ENCODE data around the gene PKN1. TPM values are rescaled to one million over a fixed set of nuclear protein-coding genes. Genes with fewer than 3 reads are reported as not detected.

The PKN1 gene
- total and polyA plus RNA-seq, 9 of the 15 experiments (the other 6 are each of a cell fraction or from before 2014, with no cell fraction given): 0.30 to 228 (median 77.5) TPM

DNA sequence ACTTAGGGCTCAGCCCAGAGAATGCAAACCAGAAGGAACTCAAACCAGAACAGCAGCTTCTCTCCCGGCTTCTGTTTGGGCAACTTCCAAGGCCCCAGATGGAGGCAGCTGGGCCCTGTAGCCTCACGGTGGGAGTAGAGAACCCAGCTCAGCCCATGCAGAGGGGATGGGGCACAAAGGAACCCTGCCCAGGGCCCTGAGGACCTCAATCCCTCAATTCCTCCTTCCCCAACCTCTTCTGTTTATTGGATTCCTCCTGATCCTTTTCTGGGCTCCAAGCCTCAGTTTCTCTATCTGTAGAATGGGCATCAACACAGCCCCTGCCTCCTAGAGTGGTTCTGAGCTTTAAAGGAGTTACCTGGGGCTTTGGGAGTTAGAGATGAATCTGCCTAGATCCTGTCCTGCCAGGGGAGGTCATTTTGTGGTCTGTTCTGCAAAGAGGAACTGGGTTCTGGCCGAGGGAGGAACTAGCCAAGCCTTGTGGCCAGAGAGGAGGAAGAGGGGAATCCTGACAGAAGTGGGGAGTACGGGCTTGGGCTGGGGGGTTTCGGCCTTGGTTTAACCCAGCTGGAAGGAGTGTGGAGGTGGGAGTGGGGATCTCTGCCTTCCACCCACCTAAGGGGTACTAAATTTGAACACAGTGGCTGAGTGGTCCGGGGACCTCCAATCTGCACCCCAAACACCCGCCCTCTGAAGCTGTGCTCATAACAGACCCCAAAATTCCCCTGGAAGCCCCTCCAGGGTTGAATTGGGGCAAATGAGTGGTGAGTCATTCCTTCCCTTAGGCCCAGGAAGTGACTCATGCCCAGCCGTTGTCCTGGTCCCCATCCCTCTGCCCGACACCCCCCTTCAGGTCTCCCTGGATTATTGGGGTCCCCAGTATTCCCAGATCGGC, 49.2 kb upstream of the PKN1 start (continued):
- TF ChIP-seq, protein P1, sequence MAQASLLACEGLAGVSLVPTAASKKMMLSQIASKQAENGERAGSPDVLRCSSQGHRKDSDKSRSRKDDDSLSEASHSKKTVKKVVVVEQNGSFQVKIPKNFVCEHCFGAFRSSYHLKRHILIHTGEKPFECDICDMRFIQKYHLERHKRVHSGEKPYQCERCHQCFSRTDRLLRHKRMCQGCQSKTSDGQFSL (CRISPR knock-in tag; IDR thresholded peaks at IDR 0.05): peak; percentile 59; the same call in 1 of the 2 replicates
- TF ChIP-seq, protein P1 (tag; IDR thresholded peaks at IDR 0.05): no peak
- no peak for TF ChIP-seq ZNF253 (CRISPR knock-in tag; conservative IDR thresholded peaks at IDR 0.05)
- 0 out of 4 replicates have a peak, but pooled peaks of 1 of the 2 experiments have one; percentile 8 for TF ChIP-seq SIN3A (IDR thresholded peaks at IDR 0.05; ENCODE audit: borderline replicate concordance in 2 of 2, control insufficient read depth in 1 of 2, low read depth in 2 of 2, low read length in 2 of 2)
- TF ChIP-seq ETV5 (CRISPR knock-in tag; IDR thresholded peaks at IDR 0.05; ENCODE audit: low read depth): peak; percentile 81
- TF ChIP-seq KDM5B (IDR thresholded peaks at IDR 0.05; ENCODE audit: insufficient replicate concordance, low read depth, low read length): peak; percentile 66
- peak; percentile 60; the same call in 1 of the 2 replicates for TF ChIP-seq SP1 (CRISPR knock-in tag; IDR thresholded peaks at IDR 0.05)
- peak; percentile 95 for TF ChIP-seq DPF2 (IDR thresholded peaks at IDR 0.05)
- peak; percentile 94 for TF ChIP-seq CHD1 (IDR thresholded peaks at IDR 0.05; ENCODE audit: low read length)
- TF ChIP-seq RBM25 (IDR thresholded peaks at IDR 0.05; ENCODE audit: low read depth, low read length, severe bottlenecking): peak; percentile 97
- TF ChIP-seq CBX1 (IDR thresholded peaks at IDR 0.05; ENCODE audit: low read depth): peak; percentile 97
- peak; percentile 44; the same call in 1 of the 2 replicates for TF ChIP-seq ZFX (CRISPR knock-in tag; IDR thresholded peaks at IDR 0.05)
- TF ChIP-seq, protein P2, sequence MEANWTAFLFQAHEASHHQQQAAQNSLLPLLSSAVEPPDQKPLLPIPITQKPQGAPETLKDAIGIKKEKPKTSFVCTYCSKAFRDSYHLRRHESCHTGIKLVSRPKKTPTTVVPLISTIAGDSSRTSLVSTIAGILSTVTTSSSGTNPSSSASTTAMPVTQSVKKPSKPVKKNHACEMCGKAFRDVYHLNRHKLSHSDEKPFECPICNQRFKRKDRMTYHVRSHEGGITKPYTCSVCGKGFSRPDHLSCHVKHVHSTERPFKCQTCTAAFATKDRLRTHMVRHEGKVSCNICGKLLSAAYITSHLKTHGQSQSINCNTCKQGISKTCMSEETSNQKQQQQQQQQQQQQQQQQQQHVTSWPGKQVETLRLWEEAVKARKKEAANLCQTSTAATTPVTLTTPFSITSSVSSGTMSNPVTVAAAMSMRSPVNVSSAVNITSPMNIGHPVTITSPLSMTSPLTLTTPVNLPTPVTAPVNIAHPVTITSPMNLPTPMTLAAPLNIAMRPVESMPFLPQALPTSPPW (CRISPR knock-in tag; IDR thresholded peaks at IDR 0.05): peak; percentile 63; the same call in 1 of the 2 replicates
- TF ChIP-seq POLR2B (IDR thresholded peaks at IDR 0.05; ENCODE audit: low read depth, partially characterized antibody): no peak
- peak; percentile 38; the same call in 1 of the 2 replicates for TF ChIP-seq RFX1 (IDR thresholded peaks at IDR 0.05)
- peak; percentile 11; the same call in 1 of the 2 replicates for TF ChIP-seq SUPT5H (IDR thresholded peaks at IDR 0.05)
- peak in 1 of 2 experiments; percentile 76; a peak in 2 of 4 replicates for TF ChIP-seq ETV6 (IDR thresholded peaks at IDR 0.05; ENCODE audit: borderline replicate concordance in 1 of 2, low read depth in 2 of 2, low read length in 1 of 2)
- TF ChIP-seq ETV6 (CRISPR knock-in tag; IDR thresholded peaks at IDR 0.05; ENCODE audit: borderline replicate concordance): no peak
- TF ChIP-seq NFRKB (IDR thresholded peaks at IDR 0.05; ENCODE audit: low read depth): peak; percentile 37; the same call in 1 of the 2 replicates
- 0 out of 2 replicates have a peak, but pooled peaks have one; percentile 47 for TF ChIP-seq NFE2 (IDR thresholded peaks at IDR 0.05; ENCODE audit: low read depth)
- TF ChIP-seq NR4A1 (CRISPR knock-in tag; IDR thresholded peaks at IDR 0.05): no peak
- TF ChIP-seq NR4A1 (tag; IDR thresholded peaks at IDR 0.05): peak; percentile 27; the same call in 1 of the 2 replicates
- TF ChIP-seq CXXC5 (CRISPR knock-in tag; IDR thresholded peaks at IDR 0.05): 0 out of 2 replicates have a peak, but pooled peaks have one; percentile 13
- no peak for TF ChIP-seq HLTF (IDR thresholded peaks at IDR 0.05)
- 0 out of 2 replicates have a peak, but pooled peaks have one; percentile 23 for TF ChIP-seq ZNF76 (CRISPR knock-in tag; IDR thresholded peaks at IDR 0.05; ENCODE audit: borderline replicate concordance)
- 0 out of 2 replicates have a peak, but pooled peaks have one; percentile 15 for TF ChIP-seq GTF2E2 (tag; IDR thresholded peaks at IDR 0.05)
- TF ChIP-seq CBX5 (IDR thresholded peaks at IDR 0.05; ENCODE audit: borderline replicate concordance, low read depth): no peak
- peak; percentile 27 for TF ChIP-seq TBP (optimal IDR thresholded peaks at IDR 0.05; ENCODE audit: low read depth, low read length)
